HFF-Myc (cell line): ENCODE data around the gene EIF4H.
"Not testable (repeated sequence)": the region's sequence is repeated elsewhere in the genome, so short reads cannot be mapped to it uniquely, and the experiment has no call there.

Experiments used
- DNase-seq: peaks from one replicate; pipeline ENCODE4 v3.0.0-alpha.2; 2011; ENCODE audit warnings: low read depth; ENCODE audit errors: extremely low read depth
- H3K4me3 ChIP-seq: replicated peaks from 2 replicates; pipeline ENCODE4 v1.5.1; 2011; ENCODE audit warnings: low read depth, mild to moderate bottlenecking, control low read depth, low read length
- CTCF ChIP-seq: IDR thresholded peaks from 2 replicates; pipeline ENCODE4 v1.5.1; 2012; ENCODE audit warnings: mild to moderate bottlenecking, low read depth, low read length, control low read depth; ENCODE audit errors: missing control alignments

EIF4H gene

GRCh38 chr7:74218343-74218698 is 44.2 kb downstream of the EIF4H start:
- no peak for TF ChIP-seq CTCF
- no peak overlapping the region for H3K4me3 ChIP-seq
- DNase-seq = no peak

- no peak for DNase-seq
- no peak for TF ChIP-seq CTCF
- H3K4me3 ChIP-seq = no peak overlapping the region
These were observed 45.3 kb downstream of the EIF4H start for GRCh38 chr7:74219416-74219815.

GRCh38 chr7:74220229-74220628 is 46.1 kb downstream of the EIF4H start:
- no peak for DNase-seq
- TF ChIP-seq CTCF = no peak
- H3K4me3 ChIP-seq = no peak overlapping the region

- no peak for TF ChIP-seq CTCF
- H3K4me3 ChIP-seq = no peak overlapping the region
- no peak for DNase-seq
These were observed 47.6 kb downstream of the EIF4H start for GRCh38 chr7:74221713-74222112.

- no peak overlapping the region for H3K4me3 ChIP-seq
- DNase-seq = no peak
- no peak for TF ChIP-seq CTCF
These were observed 48.9 kb downstream of the EIF4H start for GRCh38 chr7:74222851-74223710.

- no peak for DNase-seq
- no peak overlapping the region for H3K4me3 ChIP-seq
- TF ChIP-seq CTCF = no peak
These were observed 49.8 kb downstream of the EIF4H start for GRCh38 chr7:74223711-74224510.

GRCh38 chr7:74224511-74224832 is 50.3 kb downstream of the EIF4H start:
- no peak for DNase-seq
- no peak for TF ChIP-seq CTCF
- no peak overlapping the region for H3K4me3 ChIP-seq

GRCh38 chr7:74224907-74225306 is 50.8 kb downstream of the EIF4H start:
- DNase-seq, H3K4me3 ChIP-seq: not testable (repeated sequence)
